GM06990 (cell line): Measurements from ENCODE around the gene TTC24.
A peak's percentile ranks its signal among the peaks of the same experiment; 100 is the strongest.

Experiments
- DNase-seq: peaks from one replicate; pipeline ENCODE4 v3.0.0-alpha.2; 2011; ENCODE audit not compliant: insufficient read length; ENCODE audit errors: extremely low read depth
- H3K27me3 ChIP-seq: replicated peaks from 2 replicates; pipeline ENCODE4 v1.6.0; 2011; ENCODE audit warnings: low read length; ENCODE audit not compliant: control insufficient read depth, insufficient read depth
- H3K36me3 ChIP-seq: 2 replicates; pipeline ENCODE4 v1.5.1; 2011; ENCODE audit warnings: low read length; ENCODE audit not compliant: control insufficient read depth, insufficient read depth
- H3K4me3 ChIP-seq: replicated peaks from 2 replicates; pipeline ENCODE4 v1.5.1; 2011; ENCODE audit warnings: low read depth, mild to moderate bottlenecking, control low read depth, low read length
- TF ChIP-seq, protein P1 (sequence below): IDR thresholded peaks from 2 replicates; pipeline ENCODE4 v1.5.1; 2011; ENCODE audit warnings: low read length, control low read depth, mild to moderate bottlenecking, inconsistent platforms; ENCODE audit not compliant: insufficient read depth, poor library complexity, severe bottlenecking

The TTC24 gene

DNA sequence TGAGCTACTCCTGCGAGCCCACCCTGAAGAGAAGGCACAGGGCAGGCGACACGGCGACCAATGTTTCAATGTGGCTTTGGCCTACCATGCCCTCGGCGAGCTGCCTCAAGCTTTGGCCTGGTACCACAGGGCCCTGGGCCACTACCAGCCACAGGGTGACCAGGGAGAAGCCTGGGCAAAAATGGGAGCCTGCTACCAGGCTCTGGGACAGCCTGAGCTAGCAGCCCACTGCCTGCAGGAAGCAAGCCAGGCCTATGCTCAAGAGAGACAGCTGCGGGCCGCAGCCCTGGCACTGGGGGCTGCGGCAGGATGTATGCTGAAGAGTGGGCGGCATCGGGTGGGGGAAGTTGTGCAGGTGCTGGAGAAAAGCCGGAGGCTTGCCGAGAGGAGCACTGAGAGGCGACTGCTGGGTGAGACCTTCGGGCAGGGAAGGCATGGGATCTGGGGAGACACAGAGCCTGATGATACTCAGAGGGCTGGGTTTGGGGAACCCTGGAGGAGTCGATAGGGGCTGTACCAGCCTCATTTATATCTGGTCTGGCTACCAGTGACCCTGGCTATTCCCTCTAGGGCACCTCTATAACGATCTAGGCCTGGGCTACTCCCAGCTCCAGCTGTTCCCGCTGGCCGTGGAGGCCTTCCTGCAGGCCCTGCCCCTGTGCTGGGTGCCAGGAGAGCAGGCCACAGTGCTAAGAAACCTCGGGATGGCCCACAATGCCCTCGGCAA, 2.3 kb downstream of the TTC24 start:
- DNase-seq: no peak
- H3K4me3 ChIP-seq: no peak overlapping the region
- TF ChIP-seq, protein P1, sequence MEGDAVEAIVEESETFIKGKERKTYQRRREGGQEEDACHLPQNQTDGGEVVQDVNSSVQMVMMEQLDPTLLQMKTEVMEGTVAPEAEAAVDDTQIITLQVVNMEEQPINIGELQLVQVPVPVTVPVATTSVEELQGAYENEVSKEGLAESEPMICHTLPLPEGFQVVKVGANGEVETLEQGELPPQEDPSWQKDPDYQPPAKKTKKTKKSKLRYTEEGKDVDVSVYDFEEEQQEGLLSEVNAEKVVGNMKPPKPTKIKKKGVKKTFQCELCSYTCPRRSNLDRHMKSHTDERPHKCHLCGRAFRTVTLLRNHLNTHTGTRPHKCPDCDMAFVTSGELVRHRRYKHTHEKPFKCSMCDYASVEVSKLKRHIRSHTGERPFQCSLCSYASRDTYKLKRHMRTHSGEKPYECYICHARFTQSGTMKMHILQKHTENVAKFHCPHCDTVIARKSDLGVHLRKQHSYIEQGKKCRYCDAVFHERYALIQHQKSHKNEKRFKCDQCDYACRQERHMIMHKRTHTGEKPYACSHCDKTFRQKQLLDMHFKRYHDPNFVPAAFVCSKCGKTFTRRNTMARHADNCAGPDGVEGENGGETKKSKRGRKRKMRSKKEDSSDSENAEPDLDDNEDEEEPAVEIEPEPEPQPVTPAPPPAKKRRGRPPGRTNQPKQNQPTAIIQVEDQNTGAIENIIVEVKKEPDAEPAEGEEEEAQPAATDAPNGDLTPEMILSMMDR: no peak
- H3K36me3 ChIP-seq: no peaks in the 10 kb centered on the region
- no peaks in the 10 kb centered on the region for H3K27me3 ChIP-seq

- TF ChIP-seq, protein P1: no peak
- no peak overlapping the region for H3K4me3 ChIP-seq
- no peaks in the 10 kb centered on the region for H3K36me3 ChIP-seq
- no peak for DNase-seq
- no peaks in the 10 kb centered on the region for H3K27me3 ChIP-seq
Observed at GRCh38 chr1:156582388-156583017, 3.0 kb downstream of the TTC24 start.

- no peak for DNase-seq
- Histone ChIP-seq H3K4me3 (no peak overlapping the region), H3K27me3 (no peaks in the 10 kb centered on the region), H3K36me3 (no peaks in the 10 kb centered on the region)
- TF ChIP-seq, protein P1: peak; percentile 85
Observed at GRCh38 chr1:156583821-156584622, 4.5 kb downstream of the TTC24 start.

- Histone ChIP-seq H3K4me3 (no peak overlapping the region), H3K27me3 (no peaks in the 10 kb centered on the region), H3K36me3 (no peaks in the 10 kb centered on the region)
- no peak for DNase-seq
- TF ChIP-seq, protein P1: peak; percentile 62
Observed at GRCh38 chr1:156584813-156585212, 5.3 kb downstream of the TTC24 start.

DNA sequence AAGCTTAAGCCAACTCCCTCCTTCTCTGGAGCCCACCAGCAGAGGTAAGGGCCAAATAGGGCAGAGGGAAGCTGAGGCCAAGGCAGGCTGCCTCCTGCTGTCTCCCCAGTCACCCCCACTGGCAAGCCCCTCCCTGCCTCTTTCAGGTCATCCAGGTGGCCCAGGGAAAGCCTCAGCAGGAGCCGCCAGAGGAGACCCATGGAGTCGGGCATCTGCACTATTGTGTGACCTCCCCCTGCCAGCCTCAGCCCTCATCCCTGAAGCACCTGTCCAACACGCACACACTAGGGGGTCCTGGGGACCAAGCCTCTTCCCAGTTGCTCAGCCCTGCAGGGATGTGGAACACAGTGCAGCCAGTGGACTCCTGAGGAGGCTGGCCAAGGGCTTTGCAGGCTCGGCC, 6.8 kb downstream of the TTC24 start:
- H3K4me3 ChIP-seq: no peak overlapping the region
- TF ChIP-seq, protein P1: no peak
- no peak for DNase-seq
- H3K27me3 ChIP-seq: no peaks in the 10 kb centered on the region
- no peaks in the 10 kb centered on the region for H3K36me3 ChIP-seq
